Loucy (cell line): ENCODE results near the gene TRIM33.
"Not testable (repeated sequence)": the region's sequence is repeated elsewhere in the genome, so short reads cannot be mapped to it uniquely, and the experiment has no call there.

Source experiments
- H2AFZ ChIP-seq: fragments of 200-600 bp; sonication (generic); 2 replicates; pipeline ENCODE4 v1.6.0; 2016; ENCODE audit warnings: antibody characterized with exemption, mild to moderate bottlenecking, low read length, moderate library complexity
- H3F3A ChIP-seq: fragments of 200-600 bp; 2 replicates; pipeline ENCODE4 v1.6.0; 2016; ENCODE audit warnings: antibody characterized with exemption, low read depth, mild to moderate bottlenecking
- H3K27me3 ChIP-seq: fragments of 200-600 bp; sonication (generic); 2 replicates; pipeline ENCODE4 v1.6.1; 2014; ENCODE audit warnings: low read length, mild to moderate bottlenecking; ENCODE audit not compliant: insufficient read depth, poor library complexity, severe bottlenecking
- H3K36me3 ChIP-seq: fragments of 200-600 bp; sonication (generic); 2 replicates; pipeline ENCODE4 v1.6.1; 2016; ENCODE audit warnings: low read length; ENCODE audit not compliant: insufficient read depth
- H3K4me1 ChIP-seq: fragments of 200-600 bp; sonication (generic); 2 replicates; pipeline ENCODE4 v1.5.1; 2014; ENCODE audit warnings: low read length, mild to moderate bottlenecking; ENCODE audit not compliant: insufficient read depth, poor library complexity, severe bottlenecking
- H3K4me2 ChIP-seq: fragments of 200-600 bp; sonication (generic); 2 replicates; pipeline ENCODE4 v1.6.0; 2014; ENCODE audit warnings: antibody characterized with exemption, low read length, low read depth, mild to moderate bottlenecking; ENCODE audit not compliant: poor library complexity, severe bottlenecking
- H3K4me3 ChIP-seq: fragments of 200-600 bp; sonication (generic); 2 replicates; pipeline ENCODE4 v1.5.1; 2014; ENCODE audit warnings: low read length, mild to moderate bottlenecking, mixed read lengths; ENCODE audit not compliant: poor library complexity, severe bottlenecking
- H3K79me2 ChIP-seq: fragments of 200-600 bp; sonication (generic); 2 replicates; pipeline ENCODE4 v1.6.1; 2014; ENCODE audit warnings: low read length; ENCODE audit not compliant: insufficient read depth
- H3K9ac ChIP-seq: fragments of 200-600 bp; sonication (generic); 2 replicates; pipeline ENCODE4 v1.6.0; 2014; ENCODE audit warnings: mild to moderate bottlenecking, low read depth, low read length, moderate library complexity; ENCODE audit not compliant: poor library complexity, severe bottlenecking
- H3K9me2 ChIP-seq: fragments of 200-600 bp; sonication (generic); replicated peaks from 2 replicates; pipeline ENCODE4 v1.6.1; 2016; ENCODE audit warnings: low read depth, low read length, mixed read lengths
- H3K9me3 ChIP-seq: fragments of 200-600 bp; sonication (generic); 2 replicates; pipeline ENCODE4 v1.6.1; 2014; ENCODE audit warnings: mild to moderate bottlenecking, antibody characterized with exemption, low read length, low read depth; ENCODE audit not compliant: insufficient read depth
- H4K20me1 ChIP-seq: fragments of 200-600 bp; sonication (generic); 2 replicates; pipeline ENCODE4 v1.6.0; 2014; ENCODE audit warnings: antibody characterized with exemption, low read length, mild to moderate bottlenecking; ENCODE audit not compliant: insufficient read depth, poor library complexity, severe bottlenecking
- CTCF ChIP-seq: fragments of 200-600 bp; sonication (generic); conservative IDR thresholded peaks from 2 replicates; pipeline ENCODE4 v1.5.1; 2014; ENCODE audit warnings: mild to moderate bottlenecking, antibody characterized with exemption, low read length
- EZH2phosphoT487 ChIP-seq: fragments of 200-600 bp; IDR thresholded peaks from 2 replicates; pipeline ENCODE4 v1.6.1; 2018; ENCODE audit warnings: antibody characterized with exemption, mild to moderate bottlenecking, moderate library complexity, borderline replicate concordance

The TRIM33 gene

GRCh38 chr1:114368560-114369255 lies 142.3 kb downstream of the TRIM33 start:
- Histone ChIP-seq H2AFZ (no peak overlapping the region; the same call in 1 of the 2 replicates), H3K27me3 (no peaks in the 10 kb centered on the region), H3K4me1 (peaks cover 15% of the 10 kb centered on the region), H3K4me2 (no peak overlapping the region), H3F3A (no peaks in the 10 kb centered on the region), H3K9me2 (no peaks in the 10 kb centered on the region), H3K4me3 (no peak overlapping the region), H3K9ac (no peak overlapping the region), H3K9me3 (peaks cover 2% of the 10 kb centered on the region; the same call in 1 of the 2 replicates), H3K36me3 (no peaks in the 10 kb centered on the region), H4K20me1 (no peaks in the 10 kb centered on the region), H3K79me2 (no peaks in the 10 kb centered on the region)
- TF ChIP-seq EZH2phosphoT487 (no peak), CTCF (no peak)

- H3K4me3 ChIP-seq, result no peak overlapping the region
- no peaks in the 10 kb centered on the region for H3K79me2 ChIP-seq
- H2AFZ ChIP-seq, result peak overlapping the region; percentile 75
- H3K4me1 ChIP-seq, result peaks cover 15% of the 10 kb centered on the region
- no peak overlapping the region for H3K9ac ChIP-seq
- H3K9me3 ChIP-seq, result peaks cover 7% of the 10 kb centered on the region; the same call in 1 of the 2 replicates
- H3K27me3 ChIP-seq, result no peaks in the 10 kb centered on the region
- H3K4me2 ChIP-seq, result no peak overlapping the region
- TF ChIP-seq EZH2phosphoT487 (no peak), CTCF (no peak)
- no peaks in the 10 kb centered on the region for H3K36me3 ChIP-seq
- H3F3A ChIP-seq, result no peaks in the 10 kb centered on the region
- H3K9me2 ChIP-seq, result no peaks in the 10 kb centered on the region
- H4K20me1 ChIP-seq, result no peaks in the 10 kb centered on the region
Observed at GRCh38 chr1:114367810-114368209, 143.2 kb downstream of the TRIM33 start.

GRCh38 chr1:114363230-114363629 lies 147.8 kb downstream of the TRIM33 start:
- H3K9me2 ChIP-seq, H3K4me2 ChIP-seq, H4K20me1 ChIP-seq, H3K9me3 ChIP-seq, H3K36me3 ChIP-seq, H3K4me1 ChIP-seq, H3K79me2 ChIP-seq, H3K4me3 ChIP-seq, H3K9ac ChIP-seq, H2AFZ ChIP-seq, H3F3A ChIP-seq, H3K27me3 ChIP-seq: not testable (repeated sequence)

GRCh38 chr1:114359791-114360190 lies 151.2 kb downstream of the TRIM33 start:
- no peaks in the 10 kb centered on the region for H3K79me2 ChIP-seq
- peaks cover 7% of the 10 kb centered on the region; the same call in 1 of the 2 replicates for H3K9me3 ChIP-seq
- no peak overlapping the region for H3K4me2 ChIP-seq
- no peaks in the 10 kb centered on the region for H3K27me3 ChIP-seq
- H4K20me1 ChIP-seq, result no peaks in the 10 kb centered on the region
- H3K36me3 ChIP-seq, result no peaks in the 10 kb centered on the region
- H3F3A ChIP-seq, result no peaks in the 10 kb centered on the region
- H3K9ac ChIP-seq, result no peak overlapping the region
- H2AFZ ChIP-seq, result no peak overlapping the region
- H3K4me1 ChIP-seq, result no peaks in the 10 kb centered on the region
- H3K4me3 ChIP-seq, result no peak overlapping the region
- H3K9me2 ChIP-seq, result no peaks in the 10 kb centered on the region
- TF ChIP-seq CTCF (no peak), EZH2phosphoT487 (no peak)
